ENCODE measurements around the gene CD300H. TPM values are rescaled to one million over a fixed set of nuclear protein-coding genes. Genes with fewer than 3 reads are reported as not detected.

The CD300H gene
- total and polyA plus RNA-seq, 2 donors from 2014 or later = 2.0 TPM; not detected in 1

DNA sequence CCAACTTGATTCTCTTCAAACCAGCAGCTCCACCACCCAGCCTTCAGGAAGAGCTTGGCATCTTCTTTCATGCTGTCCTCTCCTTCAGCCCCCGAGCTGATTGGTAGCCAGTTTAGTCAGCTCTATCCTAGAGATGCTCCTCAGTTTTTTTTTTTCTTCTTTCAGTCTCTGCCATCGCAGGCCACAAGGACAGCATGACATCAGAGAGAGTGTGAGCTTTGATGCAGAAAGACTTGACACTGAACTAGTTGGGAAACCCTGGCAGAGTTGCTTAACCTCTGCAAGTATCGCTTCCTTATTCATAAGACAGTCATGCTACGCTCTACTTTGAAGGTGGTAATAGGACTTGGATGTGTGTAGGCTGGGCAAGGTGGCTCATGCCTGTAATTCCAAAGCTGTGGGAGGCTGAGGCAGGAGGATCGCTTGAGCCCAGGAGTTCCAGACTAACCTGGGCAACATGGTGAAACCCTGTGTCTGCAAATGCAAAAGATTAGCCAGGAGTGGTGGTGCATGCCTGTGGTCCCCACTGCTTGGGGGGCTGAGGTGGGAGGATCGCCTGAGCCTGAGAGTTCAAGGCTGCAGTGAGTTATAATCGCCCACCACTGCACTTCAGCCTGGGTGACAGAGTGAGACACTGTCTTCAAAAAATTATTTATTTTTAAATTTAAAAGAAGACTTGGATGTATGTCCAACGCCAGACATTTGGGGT is 38.7 kb downstream of the CD300H start:
- Histone ChIP-seq H3K4me3 (ENCODE audit: low read length in 3 of 3) (no peak overlapping the region), H3K27me3 (ENCODE audit: control insufficient read depth, insufficient read depth, low read length) (no peaks in the 10 kb centered on the region), H3K27ac (ENCODE audit: low read depth in 2 of 2, low read length in 2 of 2) (no peak overlapping the region), H3K9me3 (ENCODE audit: control insufficient read depth in 2 of 3, insufficient read depth in 1 of 3, low read length in 3 of 3) (no peaks in the 10 kb centered on the region), H3K36me3 (ENCODE audit: control insufficient read depth in 2 of 3, insufficient read depth in 3 of 3, low read length in 3 of 3) (no peaks in the 10 kb centered on the region), H3K9ac (ENCODE audit: low read length in 3 of 3) (no peak overlapping the region), H3K4me1 (ENCODE audit: control insufficient read depth in 2 of 3, insufficient read depth in 2 of 3, low read depth in 1 of 3, low read length in 3 of 3) (no peaks in the 10 kb centered on the region)
- TF ChIP-seq, protein P1, sequence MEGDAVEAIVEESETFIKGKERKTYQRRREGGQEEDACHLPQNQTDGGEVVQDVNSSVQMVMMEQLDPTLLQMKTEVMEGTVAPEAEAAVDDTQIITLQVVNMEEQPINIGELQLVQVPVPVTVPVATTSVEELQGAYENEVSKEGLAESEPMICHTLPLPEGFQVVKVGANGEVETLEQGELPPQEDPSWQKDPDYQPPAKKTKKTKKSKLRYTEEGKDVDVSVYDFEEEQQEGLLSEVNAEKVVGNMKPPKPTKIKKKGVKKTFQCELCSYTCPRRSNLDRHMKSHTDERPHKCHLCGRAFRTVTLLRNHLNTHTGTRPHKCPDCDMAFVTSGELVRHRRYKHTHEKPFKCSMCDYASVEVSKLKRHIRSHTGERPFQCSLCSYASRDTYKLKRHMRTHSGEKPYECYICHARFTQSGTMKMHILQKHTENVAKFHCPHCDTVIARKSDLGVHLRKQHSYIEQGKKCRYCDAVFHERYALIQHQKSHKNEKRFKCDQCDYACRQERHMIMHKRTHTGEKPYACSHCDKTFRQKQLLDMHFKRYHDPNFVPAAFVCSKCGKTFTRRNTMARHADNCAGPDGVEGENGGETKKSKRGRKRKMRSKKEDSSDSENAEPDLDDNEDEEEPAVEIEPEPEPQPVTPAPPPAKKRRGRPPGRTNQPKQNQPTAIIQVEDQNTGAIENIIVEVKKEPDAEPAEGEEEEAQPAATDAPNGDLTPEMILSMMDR (IDR thresholded peaks at IDR 0.05; ENCODE audit: borderline replicate concordance, extremely low read depth, insufficient read depth) = no peak
- intact Hi-C loops (cut with DNase I) = no loop called here
- FAIRE-seq (no peak), DNase-seq (peak in 2 of 5 donors; percentile 3 to 14)

GRCh38 chr17:74527756-74528155 is 39.6 kb downstream of the CD300H start:
- Histone ChIP-seq H3K4me3 (ENCODE audit: low read length in 3 of 3) (no peak overlapping the region), H3K4me1 (ENCODE audit: control insufficient read depth in 2 of 3, insufficient read depth in 2 of 3, low read depth in 1 of 3, low read length in 3 of 3) (no peaks in the 10 kb centered on the region), H3K27me3 (ENCODE audit: control insufficient read depth, insufficient read depth, low read length) (no peaks in the 10 kb centered on the region), H3K9me3 (ENCODE audit: control insufficient read depth in 2 of 3, insufficient read depth in 1 of 3, low read length in 3 of 3) (no peaks in the 10 kb centered on the region), H3K27ac (ENCODE audit: low read depth in 2 of 2, low read length in 2 of 2) (no peak overlapping the region), H3K9ac (ENCODE audit: low read length in 3 of 3) (no peak overlapping the region), H3K36me3 (ENCODE audit: control insufficient read depth in 2 of 3, insufficient read depth in 3 of 3, low read length in 3 of 3) (no peaks in the 10 kb centered on the region)
- TF ChIP-seq, protein P1 (IDR thresholded peaks at IDR 0.05; ENCODE audit: borderline replicate concordance, extremely low read depth, insufficient read depth) = no peak
- intact Hi-C loops (cut with DNase I) = no loop called here
- DNase-seq = no peak
- FAIRE-seq = no peak

DNA sequence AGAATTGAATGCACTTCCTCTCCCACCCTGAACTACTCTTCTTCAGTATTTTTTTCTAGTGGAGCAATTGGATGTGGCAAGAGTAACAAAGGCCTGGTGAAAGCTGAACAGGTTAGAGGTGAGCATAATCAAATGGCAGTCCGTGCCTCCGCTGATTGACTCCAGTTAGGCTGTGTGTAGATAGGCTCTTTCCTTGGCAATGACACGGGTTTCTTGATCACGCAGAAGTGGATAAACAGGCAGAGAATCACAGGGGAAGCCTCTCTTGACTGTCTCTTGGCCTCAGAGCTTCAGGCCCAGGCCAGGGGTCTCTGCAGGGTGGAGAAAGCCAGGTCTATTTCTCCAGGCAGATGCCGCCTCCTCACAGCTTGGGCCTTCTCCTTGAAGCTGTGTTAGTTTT is 40.2 kb downstream of the CD300H start:
- H3K27ac ChIP-seq (ENCODE audit: low read depth in 2 of 2, low read length in 2 of 2) = no peak overlapping the region
- no peaks in the 10 kb centered on the region for H3K27me3 ChIP-seq (ENCODE audit: control insufficient read depth, insufficient read depth, low read length)
- H3K4me1 ChIP-seq (ENCODE audit: control insufficient read depth in 2 of 3, insufficient read depth in 2 of 3, low read depth in 1 of 3, low read length in 3 of 3) = no peaks in the 10 kb centered on the region
- TF ChIP-seq, protein P1 (IDR thresholded peaks at IDR 0.05; ENCODE audit: borderline replicate concordance, extremely low read depth, insufficient read depth) = no peak
- FAIRE-seq = no peak
- peak in 1 of 5 donors; percentile 3 for DNase-seq
- H3K36me3 ChIP-seq (ENCODE audit: control insufficient read depth in 2 of 3, insufficient read depth in 3 of 3, low read length in 3 of 3) = no peaks in the 10 kb centered on the region
- intact Hi-C loops (cut with DNase I) = no loop called here
- H3K9me3 ChIP-seq (ENCODE audit: control insufficient read depth in 2 of 3, insufficient read depth in 1 of 3, low read length in 3 of 3) = no peaks in the 10 kb centered on the region
- no peak overlapping the region for H3K9ac ChIP-seq (ENCODE audit: low read length in 3 of 3)
- H3K4me3 ChIP-seq (ENCODE audit: low read length in 3 of 3) = no peak overlapping the region

Measured in kidney (tissue), 14 donors.